GM23338 (cell line): ENCODE measurements around the gene NNT. TPM values are rescaled to one million over a fixed set of nuclear protein-coding genes. Genes with fewer than 3 reads are reported as not detected.

Experiments used
- ATAC-seq: fragments of 200-7000 bp; cut with Tn5 transposase; 3 replicates; pipeline ENCODE4 v1.9.1; 2020
- DNase-seq: peaks from one replicate; pipeline ENCODE4 v3.0.0-alpha.2; 2015; ENCODE audit warnings: low spot score
- H2AFZ ChIP-seq: fragments of 200-600 bp; sonication (generic); 2 replicates; pipeline ENCODE4 v1.8.0; 2016; ENCODE audit warnings: antibody characterized with exemption, mild to moderate bottlenecking, moderate library complexity
- H3F3A ChIP-seq: fragments of 200-600 bp; sonication (generic); replicated peaks from 2 replicates; pipeline ENCODE4 v1.8.0; 2017; ENCODE audit warnings: antibody characterized with exemption, mixed run types, low read depth
- H3K27ac ChIP-seq: fragments of 200-600 bp; sonication (generic); 2 replicates; pipeline ENCODE4 v1.6.1; 2016; ENCODE audit warnings: low read depth
- H3K27me3 ChIP-seq: fragments of 200-600 bp; sonication (generic); 2 replicates; pipeline ENCODE4 v1.8.0; 2016; ENCODE audit warnings: mild to moderate bottlenecking, mixed run types, moderate library complexity; ENCODE audit not compliant: insufficient read depth
- H3K36me3 ChIP-seq: fragments of 200-600 bp; sonication (generic); 2 replicates; pipeline ENCODE4 v1.8.0; 2016; ENCODE audit warnings: mild to moderate bottlenecking; ENCODE audit not compliant: insufficient read depth
- H3K4me1 ChIP-seq: fragments of 200-600 bp; sonication (generic); 2 replicates; pipeline ENCODE4 v1.8.0; 2016; ENCODE audit warnings: mild to moderate bottlenecking, moderate library complexity; ENCODE audit not compliant: insufficient read depth
- H3K4me2 ChIP-seq: fragments of 200-600 bp; sonication (generic); 2 replicates; pipeline ENCODE4 v1.7.1; 2017; ENCODE audit warnings: mixed run types
- H3K4me3 ChIP-seq: fragments of 200-600 bp; sonication (generic); 2 replicates; pipeline ENCODE4 v1.6.1; 2016; ENCODE audit warnings: mixed run types
- H3K79me2 ChIP-seq: fragments of 200-600 bp; sonication (generic); replicated peaks from 2 replicates; pipeline ENCODE4 v1.8.0; 2017; ENCODE audit warnings: mild to moderate bottlenecking; ENCODE audit not compliant: insufficient read depth
- H3K9me2 ChIP-seq: fragments of 200-600 bp; sonication (generic); 2 replicates; pipeline ENCODE4 v1.8.0; 2017; ENCODE audit not compliant: insufficient read depth
- H4K20me1 ChIP-seq: fragments of 200-600 bp; sonication (generic); replicated peaks from 2 replicates; pipeline ENCODE4 v1.8.0; 2017; ENCODE audit warnings: mild to moderate bottlenecking; ENCODE audit not compliant: insufficient read depth
- H3K27ac Mint-ChIP-seq: 2 replicates; pipeline ENCODE4 v1.8.0; 2020; ENCODE audit warnings: inconsistent platforms, mild to moderate bottlenecking, moderate library complexity, mixed read lengths
- H3K27me3 Mint-ChIP-seq: 3 replicates; pipeline ENCODE4 v1.8.0; 2022; ENCODE audit warnings: low read depth, mild to moderate bottlenecking, moderate library complexity, mixed read lengths, inconsistent platforms; ENCODE audit not compliant: insufficient read depth, poor library complexity
- H3K36me3 Mint-ChIP-seq: 3 replicates; pipeline ENCODE4 v1.8.0; 2021; ENCODE audit warnings: low read depth, mild to moderate bottlenecking, inconsistent platforms, moderate library complexity, mixed read lengths
- H3K4me1 Mint-ChIP-seq: 3 replicates; pipeline ENCODE4 v1.8.0; 2020; ENCODE audit warnings: mild to moderate bottlenecking, inconsistent platforms, mixed read lengths
- H3K4me3 Mint-ChIP-seq: 3 replicates; pipeline ENCODE4 v1.8.0; 2021; ENCODE audit warnings: moderate library complexity, mild to moderate bottlenecking, inconsistent platforms, mixed read lengths
- H3K9me3 Mint-ChIP-seq: 3 replicates; pipeline ENCODE4 v1.8.0; 2020; ENCODE audit warnings: moderate library complexity, mild to moderate bottlenecking, inconsistent platforms, mixed read lengths
- CTCF ChIP-seq, 2 experiments: fragments of 200-600 bp in 1 of 2; sonication (generic) in 1 of 2; conservative IDR thresholded peaks; 2 replicates each; pipeline versions ENCODE4 v1.5.1 to v1.6.1; 2016 to 2017; ENCODE audit warnings: antibody characterized with exemption in 2 of 2, low read depth in 2 of 2, mild to moderate bottlenecking in 2 of 2, moderate library complexity in 1 of 2
- EZH2phosphoT487 ChIP-seq: fragments of 200-600 bp; sonication (generic); IDR thresholded peaks from one replicate; pipeline ENCODE4 v1.8.1; 2018; ENCODE audit warnings: antibody characterized with exemption; ENCODE audit not compliant: unreplicated experiment
- REST ChIP-seq: IDR thresholded peaks from one replicate; pipeline ENCODE4 v1.6.1; 2018; ENCODE audit warnings: antibody characterized with exemption; ENCODE audit not compliant: unreplicated experiment
- STAT1 ChIP-seq: IDR thresholded peaks from one replicate; pipeline ENCODE4 v1.6.1; 2016; ENCODE audit warnings: antibody characterized with exemption; ENCODE audit not compliant: unreplicated experiment
- ZNF462 ChIP-seq: fragments of 250-450 bp; sonication (Bioruptor Pico); IDR thresholded peaks from 2 replicates; pipeline ENCODE4 v1.5.0; 2020; ENCODE audit warnings: mild to moderate bottlenecking, moderate library complexity
- polyA plus RNA-seq: library from polyadenylated mRNA; unstranded; fragments of >200 nt; fragmentation: Nextera tagmentation; extraction: Ambion mirVana; gene quantifications from 2 replicates; pipeline ENCODE4 v1.2.1, GENCODE V29; 2016
- total RNA-seq: library from RNA; depleted of rRNA; stranded (reverse); fragments of >200 nt; shearing (Covaris generic); gene quantifications from 2 replicates; pipeline ENCODE4 v1.2.3, GENCODE V29; 2014

Gene NNT
- total and polyA plus RNA-seq, 2 experiments from 2014 or later = 10.8 to 15.9 TPM

- Histone ChIP-seq H3K4me1 (no peaks in the 10 kb centered on the region; the same call in 1 of the 2 replicates), H3K79me2 (no peaks in the 10 kb centered on the region), H3F3A (no peaks in the 10 kb centered on the region), H3K4me2 (no peak overlapping the region), H2AFZ (no peak overlapping the region), H4K20me1 (no peaks in the 10 kb centered on the region; the same call in 1 of the 2 replicates), H3K36me3 (no peaks in the 10 kb centered on the region), H3K9me2 (no peaks in the 10 kb centered on the region), H3K4me3 (no peak overlapping the region), H3K27ac (no peak overlapping the region), H3K27me3 (no peaks in the 10 kb centered on the region)
- H3K9me3 Mint-ChIP-seq = no peaks in the 10 kb centered on the region
- no peak for TF ChIP-seq EZH2phosphoT487
- no peak for TF ChIP-seq REST
- no peak for TF ChIP-seq STAT1
- 0 out of 4 replicates have a peak, but pooled peaks of 1 of the 2 experiments have one; percentile 16 for TF ChIP-seq CTCF (conservative IDR thresholded peaks at IDR 0.05; ENCODE audit: low read depth in 2 of 2)
- H3K36me3 Mint-ChIP-seq = no peaks in the 10 kb centered on the region
- ATAC-seq (no peak; the same call in 2 of the 3 replicates), DNase-seq (no peak)
- H3K4me3 Mint-ChIP-seq = no peak overlapping the region
- H3K4me1 Mint-ChIP-seq = peaks cover 4% of the 10 kb centered on the region; the same call in 2 of the 3 replicates
- H3K27me3 Mint-ChIP-seq = no peaks in the 10 kb centered on the region
- H3K27ac Mint-ChIP-seq = no peak overlapping the region
These were observed 37.9 kb upstream of the NNT start for GRCh38 chr5:43565043-43565442.

- H3K4me3 ChIP-seq = no peak overlapping the region
- no peaks in the 10 kb centered on the region for H3K36me3 ChIP-seq
- no peak for DNase-seq
- H3K27me3 Mint-ChIP-seq = no peaks in the 10 kb centered on the region
- H3K27me3 ChIP-seq = no peaks in the 10 kb centered on the region
- no peak overlapping the region for H3K27ac ChIP-seq
- no peak for ATAC-seq
- H3K79me2 ChIP-seq = no peaks in the 10 kb centered on the region
- H3K27ac Mint-ChIP-seq = no peak overlapping the region
- H2AFZ ChIP-seq = no peak overlapping the region
- no peaks in the 10 kb centered on the region; the same call in 1 of the 2 replicates for H3K4me1 ChIP-seq
- H3K4me3 Mint-ChIP-seq = no peak overlapping the region
- H4K20me1 ChIP-seq = no peaks in the 10 kb centered on the region; the same call in 1 of the 2 replicates
- H3F3A ChIP-seq = no peaks in the 10 kb centered on the region
- H3K4me1 Mint-ChIP-seq = peaks cover under 1% of the 10 kb centered on the region; the same call in 1 of the 3 replicates
- no peak overlapping the region for H3K4me2 ChIP-seq
- no peaks in the 10 kb centered on the region for H3K9me3 Mint-ChIP-seq
- no peaks in the 10 kb centered on the region for H3K9me2 ChIP-seq
- no peaks in the 10 kb centered on the region for H3K36me3 Mint-ChIP-seq
- TF ChIP-seq REST = no peak
- TF ChIP-seq ZNF462 = no peak
These were observed 35.0 kb upstream of the NNT start for GRCh38 chr5:43567967-43568366.
